HG02610 (cell line): ENCODE results near the gene ATP8B4.

Source experiments
- ATAC-seq: cut with Tn5 transposase; IDR thresholded peaks from one replicate; pipeline ENCODE4 v1.9.1; 2021; ENCODE audit warnings: mild to moderate bottlenecking, moderate library complexity; ENCODE audit not compliant: unreplicated experiment

ATP8B4 gene

DNA sequence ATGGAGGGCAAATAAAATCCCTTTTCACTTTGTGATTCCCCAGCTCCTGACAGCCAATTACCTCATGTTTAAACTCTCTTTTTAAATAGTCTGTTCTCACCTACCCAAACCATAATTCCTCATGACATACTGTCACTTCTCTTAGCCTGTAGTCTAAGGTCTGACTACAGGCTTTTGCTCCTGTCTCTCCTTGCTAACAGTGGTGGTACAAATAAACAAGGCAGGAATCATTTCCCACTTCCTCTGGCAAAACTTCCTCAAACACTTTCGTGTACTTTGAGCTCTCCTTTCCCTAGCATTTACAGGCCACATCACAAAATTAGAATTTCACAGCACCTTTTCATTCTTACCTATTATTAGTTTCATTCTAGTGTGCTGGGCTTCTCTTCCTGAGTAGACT, 51.8 kb downstream of the ATP8B4 start:
- ATAC-seq, result no peak

GRCh38 chr15:50066666-50067065, 52.4 kb downstream of the ATP8B4 start:
- no peak for ATAC-seq

GRCh38 chr15:50066202-50066601, 52.8 kb downstream of the ATP8B4 start:
- no peak for ATAC-seq

GRCh38 chr15:50065279-50065678, 53.8 kb downstream of the ATP8B4 start:
- no peak for ATAC-seq

DNA sequence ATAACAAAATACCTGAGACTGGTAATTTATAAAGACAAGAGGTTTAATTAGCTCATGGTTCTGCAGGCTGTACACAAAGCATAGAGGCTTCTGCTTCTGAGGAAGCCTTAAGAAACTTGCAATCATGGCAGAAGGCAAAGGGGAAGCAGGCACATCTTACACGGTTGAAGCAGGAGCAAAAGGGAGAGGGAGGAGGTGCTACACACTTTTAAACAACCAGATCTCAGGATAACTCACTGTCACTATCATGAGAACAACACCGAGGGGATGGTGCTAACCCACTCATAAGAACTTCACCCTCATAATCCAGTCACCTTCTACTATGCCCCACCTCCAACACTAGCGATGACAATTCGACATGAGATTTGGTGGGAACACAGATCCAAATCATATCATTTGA, 54.4 kb downstream of the ATP8B4 start:
- ATAC-seq, result no peak

DNA sequence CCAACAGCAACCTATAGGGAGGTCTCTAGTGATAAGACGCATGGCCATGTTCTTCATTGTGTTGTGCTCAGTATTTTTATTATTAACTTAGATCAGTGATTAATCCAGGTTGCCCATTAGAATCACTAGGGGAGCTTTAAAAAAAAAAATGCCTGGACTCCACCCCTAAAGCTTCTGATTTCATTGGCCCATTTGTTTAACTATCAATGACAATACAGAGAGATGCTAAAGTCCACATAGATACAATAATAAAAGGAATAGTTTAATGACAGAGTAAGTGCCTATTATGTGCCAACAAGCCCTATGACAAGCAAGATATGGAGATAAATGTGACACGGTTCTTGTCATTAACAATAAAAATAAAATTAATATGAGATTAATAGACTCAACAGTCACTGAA, 55.8 kb downstream of the ATP8B4 start:
- ATAC-seq, result no peak

DNA sequence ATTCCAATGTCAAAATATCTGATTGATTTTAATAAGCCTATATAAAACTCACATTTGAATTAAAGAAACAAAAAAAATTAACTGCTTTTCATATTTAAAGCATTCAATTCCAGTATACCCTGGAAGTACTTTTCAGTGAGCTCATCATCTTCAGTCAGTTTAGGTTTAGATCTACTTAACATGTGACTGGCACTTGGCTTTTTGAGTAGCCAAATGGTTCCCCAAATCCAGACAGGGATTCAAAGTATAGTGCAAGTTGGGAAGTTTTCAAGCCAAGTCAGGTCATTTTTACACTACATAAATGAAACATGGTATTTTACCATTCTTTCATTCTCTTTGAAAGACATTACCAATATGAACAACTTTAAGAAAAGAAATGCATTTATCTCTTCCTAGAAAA, 57.5 kb downstream of the ATP8B4 start:
- no peak for ATAC-seq

- ATAC-seq, result no peak
Measured at GRCh38 chr15:50059883-50060282, 59.1 kb downstream of the ATP8B4 start.

DNA sequence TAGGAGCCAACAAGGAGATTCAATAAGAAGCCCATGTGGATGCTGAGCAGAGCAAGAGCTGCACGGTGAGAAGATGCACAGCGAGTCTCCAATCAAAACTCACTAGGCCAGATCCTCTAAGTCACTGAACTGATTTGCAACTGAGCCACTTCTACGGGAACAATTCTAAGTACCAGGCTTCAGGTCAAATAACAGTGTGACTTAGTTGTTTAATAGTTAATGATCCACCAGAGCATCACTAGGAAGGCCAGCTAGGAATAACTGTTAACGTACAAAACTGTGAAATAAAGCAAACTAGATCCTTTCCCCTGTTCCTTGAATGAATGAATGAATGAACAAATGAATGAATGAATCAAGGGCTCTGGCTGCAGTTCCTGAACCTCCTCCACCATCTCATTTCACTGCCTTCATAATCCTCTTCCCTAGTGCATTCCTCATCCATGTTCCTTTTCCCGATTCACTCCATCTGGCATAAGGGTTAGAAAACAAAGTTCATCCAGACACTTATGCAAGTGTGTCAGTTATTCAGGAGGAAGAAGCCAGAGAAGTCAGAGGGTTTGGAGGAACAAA, 59.7 kb downstream of the ATP8B4 start:
- no peak for ATAC-seq

- no peak for ATAC-seq
Measured at GRCh38 chr15:50057905-50058639, 61.0 kb downstream of the ATP8B4 start.

GRCh38 chr15:50057196-50057595, 61.8 kb downstream of the ATP8B4 start:
- ATAC-seq, result no peak

GRCh38 chr15:50055750-50056157, 63.3 kb downstream of the ATP8B4 start:
- no peak for ATAC-seq

- no peak for ATAC-seq
Measured at GRCh38 chr15:50055332-50055731, 63.7 kb downstream of the ATP8B4 start.

DNA sequence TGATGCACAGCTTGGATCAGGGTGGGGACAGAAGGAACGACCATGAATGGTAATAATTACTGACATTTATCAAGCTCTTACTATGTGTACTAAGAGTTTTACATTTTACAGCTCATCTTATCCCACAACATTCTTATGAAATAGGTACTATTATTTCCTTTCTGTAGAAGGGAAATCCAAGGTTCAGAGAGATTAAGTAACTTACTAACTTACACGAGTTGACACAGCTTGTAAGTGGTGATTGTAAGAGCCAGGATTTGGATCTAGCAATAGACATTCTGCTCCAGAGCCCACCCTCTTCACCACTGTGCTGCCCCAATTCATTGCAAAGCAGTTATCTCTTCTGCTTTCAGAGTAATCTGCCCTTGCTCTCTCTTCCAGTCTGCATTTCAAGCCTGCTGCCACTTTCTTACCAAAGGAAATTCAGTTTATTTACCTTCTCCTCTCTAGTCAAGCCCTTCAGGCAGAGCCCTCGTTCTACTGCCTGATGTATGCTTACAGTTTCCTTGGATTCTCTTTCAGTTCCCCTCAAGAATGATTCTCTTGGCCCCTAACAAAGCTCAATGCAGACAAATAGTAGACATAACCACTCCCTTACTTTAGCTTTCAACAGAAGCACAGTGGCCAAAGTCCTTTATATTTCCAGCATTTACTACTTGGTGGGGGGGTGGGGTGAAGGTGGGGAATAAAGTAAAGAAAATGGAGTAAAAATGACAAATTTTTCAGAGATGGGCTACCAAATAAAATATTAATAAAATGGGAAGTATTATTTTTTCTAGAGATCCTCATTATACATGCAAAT, 65.8 kb downstream of the ATP8B4 start:
- ATAC-seq, result no peak

DNA sequence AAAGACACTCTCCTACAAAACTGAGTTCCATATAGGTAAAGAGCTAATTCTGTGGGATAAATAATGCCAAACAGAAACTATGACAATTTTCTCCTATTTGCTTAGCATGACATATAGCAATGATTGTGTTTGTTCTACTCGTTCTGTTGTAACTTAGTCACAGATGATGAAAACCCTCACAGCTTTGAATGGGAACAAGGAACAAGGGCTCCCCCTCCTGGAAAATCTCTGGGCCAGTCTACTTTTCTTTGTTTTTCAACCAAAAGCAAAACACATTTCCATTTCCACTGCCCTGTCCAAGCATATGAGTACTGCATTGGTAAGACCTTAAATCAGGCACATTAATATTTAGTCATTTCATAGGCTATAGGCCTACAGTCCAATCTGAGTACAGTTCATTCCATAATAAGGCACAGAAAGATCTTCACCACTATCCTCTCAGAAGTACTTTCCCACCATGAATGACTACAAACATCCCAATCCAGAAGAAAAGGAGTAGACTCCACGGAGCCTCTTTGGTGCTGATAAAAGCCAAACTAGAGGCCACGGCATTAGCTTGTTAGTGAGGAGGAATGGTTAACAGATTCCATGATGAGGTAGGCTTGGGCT, 67.1 kb downstream of the ATP8B4 start:
- no peak for ATAC-seq

- ATAC-seq, result no peak
Measured at GRCh38 chr15:50050986-50051743, 67.9 kb downstream of the ATP8B4 start.

DNA sequence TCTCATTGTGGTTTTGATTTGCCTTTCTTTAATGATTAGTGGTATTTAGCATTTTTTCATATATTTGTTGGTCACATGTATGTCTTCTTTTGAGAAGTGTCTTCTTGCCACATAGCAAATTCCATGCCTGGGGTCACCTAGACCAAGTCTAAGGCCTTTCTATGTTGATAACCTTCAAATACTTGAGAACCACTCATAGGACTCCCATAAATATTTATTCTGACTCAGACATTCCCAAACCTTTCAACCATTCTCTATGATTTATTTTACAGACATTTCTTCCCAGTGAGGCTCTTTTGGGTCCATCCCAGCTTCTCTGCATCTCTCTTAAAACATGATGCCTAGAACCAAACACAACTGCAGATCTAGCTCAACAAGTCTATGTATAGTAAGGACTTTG, 69.2 kb downstream of the ATP8B4 start:
- ATAC-seq, result no peak

DNA sequence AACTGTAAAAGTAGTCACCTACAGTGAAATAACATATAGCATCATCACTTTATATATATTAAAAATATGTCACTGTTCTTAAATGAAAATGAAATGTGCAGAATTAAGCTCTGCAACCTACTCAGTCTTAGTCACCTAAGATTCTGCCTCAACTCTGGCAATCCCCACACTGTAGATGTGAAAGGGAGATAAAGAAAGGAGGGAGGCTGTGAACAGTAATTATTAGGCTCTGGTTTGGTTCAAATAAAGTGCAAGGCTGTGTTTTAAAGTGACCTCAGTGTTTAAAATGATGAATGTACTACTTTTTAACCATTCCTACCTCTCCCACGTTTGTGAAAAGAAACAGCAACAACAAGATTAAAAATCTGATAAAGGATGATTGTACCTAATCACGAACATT, 72.2 kb downstream of the ATP8B4 start:
- ATAC-seq, result peak; percentile 55

- peak; percentile 50 for ATAC-seq
Measured at GRCh38 chr15:50046159-50046558, 72.9 kb downstream of the ATP8B4 start.

DNA sequence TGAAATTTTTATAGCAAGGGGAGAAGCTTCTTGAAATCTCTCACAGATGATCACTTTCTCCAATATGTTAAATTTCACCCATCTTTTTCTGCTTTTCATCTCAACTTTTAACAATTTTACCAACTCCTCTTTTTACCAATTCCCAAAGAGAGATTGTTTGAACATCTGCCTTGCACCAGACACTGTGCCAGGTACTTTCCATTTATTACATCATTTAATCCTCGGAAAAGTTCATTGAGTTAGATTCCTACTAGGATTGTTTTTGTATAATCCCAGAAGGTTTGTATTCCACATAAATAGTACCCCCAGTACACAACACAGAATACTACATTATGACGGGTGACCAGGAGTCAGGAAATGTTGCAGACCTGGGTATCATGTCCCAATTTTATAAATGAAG, 74.1 kb downstream of the ATP8B4 start:
- ATAC-seq, result no peak

GRCh38 chr15:50044406-50044805, 74.6 kb downstream of the ATP8B4 start:
- no peak for ATAC-seq
